Fibroblast of peridontal ligament (primary cell): ENCODE results near the gene MCM9.

Experiments
- DNase-seq: peaks from one replicate; pipeline ENCODE4 v3.0.0-alpha.2; 2010; ENCODE audit errors: extremely low read depth

MCM9 gene

DNA sequence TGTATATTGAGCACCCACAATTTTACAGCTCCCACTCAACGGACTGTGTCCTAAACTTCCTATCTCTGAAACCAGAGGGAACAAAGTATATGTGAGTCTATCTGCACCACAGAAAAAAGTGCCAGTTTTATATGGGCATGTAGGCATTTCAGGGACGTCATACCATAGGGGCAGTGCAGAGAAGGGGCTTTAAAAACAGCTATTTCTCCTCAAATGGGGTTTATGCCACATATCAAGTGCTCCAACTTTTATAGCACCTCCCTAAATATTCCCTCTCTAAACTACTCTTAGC, 69.9 kb downstream of the MCM9 start:
- no peak for DNase-seq

DNA sequence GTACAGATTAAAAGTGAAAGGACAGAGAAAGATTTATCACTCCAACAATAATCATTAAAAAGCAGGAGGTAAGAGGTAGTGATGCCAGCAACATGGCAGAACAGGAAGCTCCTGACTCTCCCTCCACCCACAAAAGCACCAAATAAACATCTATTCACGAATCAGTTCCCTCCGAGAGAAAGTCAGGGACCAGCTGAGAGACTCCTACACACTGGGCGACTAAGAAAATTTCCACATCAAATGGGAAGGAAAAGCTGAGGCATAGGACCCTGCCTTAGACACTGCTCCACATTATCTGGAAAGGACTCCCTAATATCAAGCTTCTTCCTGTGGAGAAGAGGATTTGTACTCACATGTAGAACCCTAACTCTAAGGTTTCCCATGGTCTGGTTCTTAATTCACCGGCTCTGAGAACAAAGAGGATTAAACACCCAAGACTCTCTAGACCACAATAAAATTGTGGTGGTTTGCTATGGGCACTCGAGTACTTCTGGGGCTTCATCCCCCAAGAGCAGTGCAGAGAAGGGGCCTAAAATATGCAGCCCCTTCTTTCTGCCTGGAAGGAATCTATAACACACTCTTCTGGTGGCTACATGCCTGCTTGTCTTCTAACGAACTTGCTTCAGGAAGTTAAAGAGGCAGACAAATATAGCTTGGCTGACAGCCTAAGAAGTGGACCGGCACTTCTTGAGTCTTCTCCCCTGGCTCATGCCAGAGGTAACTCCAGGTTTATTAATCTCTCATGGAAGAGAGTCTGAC, 70.4 kb downstream of the MCM9 start:
- DNase-seq, result peak; percentile 8

DNA sequence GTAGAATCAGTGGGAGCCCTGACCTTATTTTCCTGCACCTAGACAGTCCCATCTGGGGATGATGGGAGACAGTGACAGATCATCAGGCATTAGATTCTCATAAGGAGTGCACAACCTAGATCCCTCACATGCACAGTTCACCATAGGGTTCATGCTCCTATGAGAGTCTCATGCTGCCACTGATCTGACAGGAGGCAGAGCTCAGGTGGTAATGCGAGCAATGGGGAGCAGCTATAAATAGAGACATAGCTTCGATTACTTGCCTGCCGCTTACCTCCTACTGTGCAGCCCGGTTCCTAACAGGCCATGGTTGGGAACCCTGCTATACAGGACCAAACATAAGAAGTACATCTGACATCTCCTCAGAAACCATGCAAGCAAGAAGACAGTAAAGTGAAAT, 72.5 kb downstream of the MCM9 start:
- DNase-seq, result no peak

DNA sequence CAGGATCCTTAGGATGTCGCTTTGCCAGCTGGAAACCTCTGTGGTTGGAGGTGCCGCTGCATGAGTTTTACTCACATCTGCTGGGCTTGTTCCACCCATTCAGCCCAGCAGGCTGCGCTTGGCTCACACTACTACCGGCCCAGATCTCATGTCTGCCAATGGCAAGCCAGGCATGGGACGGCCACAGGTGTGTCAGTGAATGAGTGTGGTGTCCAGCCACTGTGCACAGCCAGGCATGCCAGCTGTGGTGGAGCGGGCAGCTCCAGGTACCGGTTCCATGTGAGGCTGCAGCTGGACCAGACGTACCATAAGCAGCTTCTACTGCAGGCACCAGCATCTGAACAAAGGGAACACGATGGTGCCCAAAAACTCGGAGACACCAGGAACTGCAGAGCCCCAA, 74.1 kb downstream of the MCM9 start:
- DNase-seq, result no peak

DNA sequence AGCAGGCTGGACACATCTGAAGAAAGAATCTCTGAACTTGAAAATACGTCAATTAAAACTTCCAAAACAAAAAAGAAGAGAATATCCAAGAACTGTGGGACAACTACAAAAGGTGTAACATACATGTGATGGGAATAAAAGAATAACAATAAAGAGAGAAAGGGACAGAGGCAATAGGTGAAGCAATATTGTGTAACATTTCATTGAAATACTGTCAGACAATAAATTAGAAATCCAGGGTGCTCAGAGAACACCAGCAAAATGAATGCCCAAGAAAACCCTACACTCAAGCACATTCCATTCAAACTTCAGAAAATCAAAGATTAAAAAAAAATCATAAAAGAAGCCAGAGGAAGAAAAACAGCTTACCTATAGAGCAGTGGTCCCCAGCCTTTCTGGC, 74.6 kb downstream of the MCM9 start:
- DNase-seq, result no peak

DNA sequence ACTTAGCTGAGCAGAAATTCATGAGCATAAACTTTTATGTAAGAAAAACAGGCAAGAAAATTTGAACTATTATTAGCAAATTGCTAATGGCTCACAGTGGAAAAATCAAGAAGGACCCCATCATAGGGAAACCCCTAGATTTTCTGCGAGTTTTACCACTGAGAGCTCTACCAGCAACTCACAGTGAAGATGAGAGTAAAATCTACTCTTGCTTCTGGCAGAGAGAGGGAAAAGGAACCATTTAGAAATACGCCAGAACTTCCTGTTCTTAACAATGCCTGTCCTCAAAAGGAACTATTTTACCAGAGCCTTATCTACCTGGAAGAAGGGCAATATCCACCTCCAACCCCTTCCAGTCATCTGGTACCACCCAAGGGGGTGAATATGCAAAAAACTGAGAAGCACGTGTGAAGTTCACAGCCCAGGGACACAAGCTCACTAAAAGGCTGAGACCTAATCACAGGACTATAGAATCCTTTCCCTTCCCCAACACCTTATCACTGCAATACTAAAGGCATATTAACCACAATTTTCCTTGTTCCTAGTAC, 75.4 kb downstream of the MCM9 start:
- DNase-seq, result no peak

DNA sequence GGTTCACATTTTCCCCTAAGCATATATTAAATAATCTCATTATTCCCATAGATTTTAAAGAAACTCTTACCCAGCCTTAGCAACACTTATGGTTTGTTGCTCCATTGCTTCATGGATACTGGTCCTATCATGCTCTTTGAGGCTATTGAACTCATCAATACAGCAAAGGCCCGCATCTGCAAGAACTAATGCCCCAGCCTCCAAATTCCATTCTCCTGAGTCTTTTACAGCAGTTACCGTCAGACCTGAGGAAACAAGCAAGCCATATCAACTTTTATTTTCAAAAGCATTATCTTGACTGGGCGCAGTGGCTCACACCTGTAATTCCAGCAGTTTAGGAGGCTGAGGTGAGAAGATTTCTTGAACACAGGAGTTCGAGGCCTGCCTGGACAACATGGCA, 78.7 kb downstream of the MCM9 start:
- no peak for DNase-seq

DNA sequence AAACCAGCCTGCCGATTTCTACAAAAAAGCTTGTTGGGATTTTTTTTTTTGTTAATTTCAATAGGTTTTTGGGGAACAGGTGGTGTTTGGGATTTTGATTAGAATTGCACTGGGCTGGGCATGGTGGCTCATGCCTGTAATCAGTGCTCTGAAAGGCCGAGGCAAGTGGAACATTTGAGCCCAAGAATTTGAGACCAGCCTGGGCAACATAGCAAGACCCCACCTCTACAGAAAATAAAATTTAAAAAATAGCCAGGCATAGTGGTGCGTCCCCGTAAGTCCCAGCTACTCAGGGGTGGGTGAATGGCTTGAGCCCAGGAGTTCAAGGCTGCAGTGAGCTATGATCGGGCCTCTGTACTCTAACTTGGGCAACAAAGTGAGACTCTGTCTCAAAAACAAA, 81.6 kb downstream of the MCM9 start:
- DNase-seq, result no peak

DNA sequence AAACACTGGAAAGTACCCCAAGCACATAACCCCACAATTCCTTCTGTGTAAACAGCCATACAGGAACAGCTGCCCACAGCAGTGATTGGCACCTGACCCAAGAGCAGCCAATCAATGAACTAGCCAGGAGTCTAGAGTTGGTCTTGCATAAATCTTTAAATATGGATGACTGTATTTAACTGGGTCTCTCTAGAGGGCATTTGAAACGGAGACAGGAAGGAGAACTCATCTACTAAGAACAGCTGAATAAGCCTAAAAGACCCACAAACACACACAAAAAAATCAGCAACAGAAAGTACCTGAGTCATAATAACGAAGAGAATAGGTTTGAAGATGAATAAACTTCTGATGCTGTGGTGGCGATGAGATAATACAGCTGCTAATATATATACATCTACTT, 90.0 kb downstream of the MCM9 start:
- no peak for DNase-seq

DNA sequence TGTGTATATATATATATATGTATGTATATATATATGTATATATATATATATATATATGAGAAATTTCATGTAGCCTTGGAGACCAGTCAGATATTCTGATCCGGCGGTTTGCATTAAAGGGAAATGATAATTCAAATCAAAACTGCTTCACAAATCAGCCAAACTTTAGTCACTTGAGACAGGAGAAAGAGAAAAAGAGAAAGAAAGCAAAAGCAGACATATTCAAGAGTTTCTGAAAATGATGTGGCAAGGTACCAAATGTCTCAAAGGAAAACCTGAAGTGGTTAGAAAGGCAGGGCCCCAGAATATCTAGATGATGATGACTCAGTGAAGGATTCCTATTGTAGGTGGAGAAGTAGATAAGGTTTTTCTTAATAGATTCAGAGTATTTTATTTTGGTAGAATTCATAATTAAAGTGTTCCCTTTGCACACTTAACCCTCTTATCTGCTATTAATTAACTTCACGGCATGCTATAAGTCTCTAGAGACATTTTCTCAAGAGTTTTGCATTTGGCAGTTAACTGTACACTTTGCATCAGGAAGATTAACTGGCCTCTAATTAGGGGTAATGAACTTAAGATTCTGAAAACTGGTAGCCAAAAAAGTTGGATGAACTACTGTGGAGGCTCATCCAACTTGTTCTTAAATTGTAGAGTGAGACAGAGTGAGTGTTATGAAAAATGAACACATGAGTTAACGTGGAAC, 91.1 kb downstream of the MCM9 start:
- peak; percentile 3 for DNase-seq

DNA sequence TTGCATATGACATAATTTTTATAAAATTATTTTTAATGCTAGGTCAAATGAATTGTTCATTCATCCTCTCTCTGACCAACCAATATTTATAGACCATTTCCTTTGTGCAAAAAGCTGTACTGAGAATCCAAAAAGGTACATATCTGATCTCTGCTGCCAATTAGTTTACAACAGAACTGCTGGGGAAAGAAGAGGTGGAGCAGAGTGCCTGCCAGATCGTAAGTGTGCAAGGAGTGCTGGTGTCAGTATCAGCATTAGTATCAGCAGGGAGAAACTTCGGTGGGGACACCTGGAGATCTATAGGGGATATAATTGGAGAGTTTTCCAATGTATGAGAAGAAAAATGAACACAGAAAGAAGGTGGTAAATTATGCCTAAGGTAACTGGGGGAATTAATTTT, 104.3 kb downstream of the MCM9 start:
- no peak for DNase-seq

DNA sequence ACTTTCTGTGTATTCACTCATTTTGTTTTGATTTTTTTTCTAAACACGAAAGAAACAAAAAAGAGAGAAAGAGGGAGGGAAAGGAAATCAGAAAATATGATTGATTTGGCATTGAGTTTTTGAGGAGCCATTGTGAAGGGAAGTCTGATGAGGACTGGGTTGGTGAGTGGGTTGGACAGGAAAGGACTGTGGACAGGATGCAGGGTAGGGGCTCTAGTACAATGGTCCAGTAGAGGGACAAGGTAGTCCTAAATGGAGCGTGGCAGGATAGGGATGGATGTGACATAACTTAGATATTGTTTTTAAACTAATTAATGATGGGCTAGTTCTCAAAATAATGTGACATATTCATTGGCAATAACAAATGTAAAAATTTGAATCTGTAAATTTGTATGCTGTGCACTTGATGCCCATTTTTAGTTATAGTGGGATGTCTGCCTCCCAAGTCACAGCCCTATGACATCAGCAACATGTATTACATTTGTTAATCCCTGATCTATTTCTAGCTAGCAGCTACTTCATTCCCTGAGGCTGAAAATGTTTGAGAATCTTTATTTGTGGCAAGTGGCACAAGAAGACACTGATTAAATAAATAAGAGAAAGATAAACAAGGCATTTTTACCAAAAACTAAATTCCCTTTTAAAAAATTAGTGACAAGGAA, 105.0 kb downstream of the MCM9 start:
- DNase-seq, result no peak

DNA sequence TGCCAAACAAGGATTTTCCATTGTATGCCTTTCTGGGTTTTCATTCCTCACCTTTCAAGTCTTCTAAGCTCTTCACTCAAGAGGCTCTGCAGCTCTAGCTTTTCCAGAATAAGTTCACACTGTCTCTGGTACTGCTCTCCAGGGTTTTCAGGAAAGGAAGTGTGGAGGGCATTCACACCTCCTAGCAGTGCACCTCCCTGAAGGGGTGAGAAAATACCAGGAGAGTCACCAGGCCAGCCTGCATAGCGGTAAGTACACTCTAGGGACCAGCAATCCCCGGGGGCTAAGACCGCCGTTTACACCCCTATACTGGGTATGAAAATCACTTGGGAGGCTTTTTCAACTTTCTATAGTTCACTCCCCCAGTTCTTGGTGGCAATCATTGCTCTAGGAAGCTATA, 108.9 kb downstream of the MCM9 start:
- DNase-seq, result no peak

DNA sequence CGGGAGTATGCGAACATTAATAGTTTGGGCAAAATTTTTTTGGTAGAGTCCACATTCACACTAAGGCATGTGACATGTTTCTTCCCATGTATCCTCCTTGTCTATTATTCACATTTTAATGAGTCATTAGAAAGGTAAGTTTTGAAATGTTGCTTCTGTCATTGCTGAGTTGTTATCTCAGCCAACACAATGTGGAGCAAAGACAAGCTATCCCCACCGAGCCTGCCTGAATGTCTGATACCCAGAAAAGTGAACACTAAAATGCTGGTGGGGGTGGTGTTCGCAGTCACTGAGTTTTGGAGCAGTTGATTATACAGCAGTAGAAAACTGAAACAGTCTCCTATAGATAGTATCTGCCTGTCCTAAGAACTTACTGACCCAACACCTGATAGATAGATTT, 109.3 kb downstream of the MCM9 start:
- no peak for DNase-seq

DNA sequence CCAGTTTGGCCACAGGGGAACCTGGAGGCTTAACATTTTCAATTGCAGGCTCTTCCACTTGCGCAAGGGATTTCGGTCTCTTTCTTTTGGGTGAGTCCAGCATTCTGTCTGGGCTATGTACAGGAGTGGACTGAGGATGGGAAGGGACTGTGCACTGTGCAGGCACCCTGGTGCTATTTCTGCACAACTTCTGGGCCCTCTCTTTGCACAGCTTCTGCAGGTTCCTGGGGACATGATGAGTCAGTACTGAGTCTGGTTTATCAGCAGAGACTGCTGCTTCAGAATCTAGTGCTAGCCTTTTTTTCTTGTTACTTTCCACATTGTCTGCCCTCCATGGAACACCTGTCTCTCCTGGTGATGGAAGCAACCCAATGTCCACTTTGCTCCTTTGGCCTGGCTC, 119.5 kb downstream of the MCM9 start:
- DNase-seq, result no peak

DNA sequence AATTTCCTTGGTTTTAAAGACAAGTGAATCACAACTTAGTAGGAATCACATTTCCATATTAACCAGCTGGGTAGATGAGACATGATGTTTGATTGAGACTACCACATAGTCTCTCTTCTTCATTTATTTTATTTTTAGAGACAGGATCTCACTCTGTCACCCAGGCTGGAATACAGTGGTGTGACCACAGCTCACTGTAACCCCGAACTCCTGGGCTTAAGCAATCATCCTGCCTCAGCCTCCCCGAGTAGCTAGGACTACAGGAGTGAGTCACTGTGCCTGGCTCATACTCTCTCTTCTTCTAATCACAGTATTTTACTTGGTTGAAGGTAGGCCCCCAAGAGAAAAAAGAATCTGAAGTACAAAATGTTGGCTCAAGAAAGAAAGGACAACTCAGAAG, 121.2 kb downstream of the MCM9 start:
- DNase-seq, result peak; percentile 37

DNA sequence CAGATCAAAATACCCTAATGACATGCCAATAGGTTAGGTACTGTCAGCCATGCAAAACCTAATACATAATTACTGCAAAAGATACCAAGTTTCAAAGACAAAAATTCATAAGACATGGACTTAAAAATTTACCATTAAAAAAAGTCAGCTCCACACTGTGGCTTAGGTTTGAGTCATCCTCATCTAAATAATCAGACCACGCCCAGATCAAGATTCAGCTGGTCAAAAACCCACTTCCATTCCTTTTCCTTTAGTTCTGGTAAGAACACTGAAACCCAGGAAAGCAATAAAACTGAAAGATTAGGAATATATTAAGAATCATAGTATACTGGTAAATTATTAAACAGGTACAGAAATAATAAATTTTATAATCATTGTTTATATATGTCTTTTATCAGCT, 122.0 kb downstream of the MCM9 start:
- DNase-seq, result peak; percentile 57

DNA sequence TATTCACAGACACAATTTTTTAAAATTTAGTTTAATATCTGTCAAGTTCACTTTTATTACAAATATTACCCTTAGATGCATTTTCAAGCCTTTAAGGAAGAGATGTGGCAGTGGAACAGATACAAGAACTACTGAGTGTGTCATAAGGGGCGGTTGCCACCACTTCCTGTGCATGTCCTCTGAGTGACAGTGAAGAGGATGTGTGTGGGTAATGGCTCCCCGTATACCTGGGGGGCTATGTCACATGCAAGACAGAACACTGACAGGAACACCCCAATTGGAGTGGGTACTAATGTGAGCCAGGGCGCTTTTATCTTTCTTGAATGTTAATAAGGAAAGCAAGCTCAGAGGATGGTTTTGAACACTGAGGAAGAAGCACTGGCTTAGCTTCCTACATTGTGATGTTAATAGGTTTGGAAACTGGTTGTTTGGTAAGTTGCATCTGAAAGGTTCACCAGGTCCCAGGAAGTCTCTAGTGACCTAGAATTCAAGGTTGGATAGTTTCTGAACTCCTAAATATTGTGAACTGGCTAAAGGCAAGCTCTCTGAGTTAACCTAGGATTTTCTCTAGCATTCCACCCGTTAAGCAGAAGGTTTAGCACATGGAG, 124.4 kb downstream of the MCM9 start:
- DNase-seq, result no peak

DNA sequence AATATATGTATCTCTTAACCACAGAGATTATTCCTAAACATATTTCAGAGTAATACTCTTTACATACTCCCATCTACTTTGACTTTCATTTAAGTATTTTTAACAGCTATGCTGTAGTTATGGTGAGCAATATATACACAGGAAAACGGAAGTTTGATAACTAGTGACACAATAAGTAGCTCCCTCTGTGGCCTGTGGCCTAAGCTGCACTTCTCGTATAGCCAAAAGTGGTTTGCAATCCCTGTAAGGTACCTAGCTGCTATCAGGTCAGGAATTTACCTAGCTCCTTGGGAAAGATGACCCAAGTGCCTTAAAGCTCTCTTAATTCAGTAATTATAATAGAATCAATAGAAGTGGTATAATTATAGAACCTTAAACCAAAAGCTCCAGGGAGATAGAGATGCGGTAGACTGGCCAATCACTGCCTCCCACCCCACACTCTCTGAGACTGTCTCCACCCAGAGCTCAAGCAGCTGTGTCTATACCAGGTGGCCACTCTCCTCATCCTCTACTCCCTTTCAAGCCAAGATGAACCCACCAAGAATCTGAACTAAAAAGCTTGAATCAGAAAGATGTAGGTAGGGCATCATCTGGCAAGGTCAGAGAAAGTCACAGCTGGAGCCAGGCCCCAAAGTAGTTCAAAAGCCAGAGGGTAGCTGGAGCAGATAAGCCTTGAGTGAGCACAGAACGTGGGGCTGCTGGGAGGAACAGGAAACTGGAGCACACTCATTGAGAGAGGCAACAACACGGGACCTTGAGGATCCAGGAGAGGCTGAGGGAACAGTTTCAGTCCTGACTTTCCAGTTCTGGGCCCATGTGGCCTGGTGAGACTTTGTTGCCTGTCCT, 125.9 kb downstream of the MCM9 start:
- DNase-seq, result no peak

DNA sequence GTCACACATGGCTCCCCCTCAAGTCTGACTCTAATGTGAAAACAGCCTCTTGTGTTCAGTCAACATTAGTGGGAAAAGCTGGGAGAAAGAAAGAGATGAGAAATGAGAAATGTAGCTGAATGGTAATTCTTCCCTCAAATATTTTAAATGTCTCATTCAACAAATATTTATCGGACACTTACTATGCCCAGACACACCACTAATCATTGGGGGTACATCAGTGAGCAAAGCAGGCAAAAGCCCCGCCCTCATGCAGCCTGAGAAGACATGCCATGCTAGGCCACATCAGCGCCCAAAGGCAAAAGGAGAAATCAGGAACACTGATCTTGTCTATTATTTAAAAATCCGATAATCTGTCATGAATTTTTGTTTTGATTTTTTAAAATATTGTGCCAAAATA, 130.9 kb downstream of the MCM9 start:
- DNase-seq, result no peak

DNA sequence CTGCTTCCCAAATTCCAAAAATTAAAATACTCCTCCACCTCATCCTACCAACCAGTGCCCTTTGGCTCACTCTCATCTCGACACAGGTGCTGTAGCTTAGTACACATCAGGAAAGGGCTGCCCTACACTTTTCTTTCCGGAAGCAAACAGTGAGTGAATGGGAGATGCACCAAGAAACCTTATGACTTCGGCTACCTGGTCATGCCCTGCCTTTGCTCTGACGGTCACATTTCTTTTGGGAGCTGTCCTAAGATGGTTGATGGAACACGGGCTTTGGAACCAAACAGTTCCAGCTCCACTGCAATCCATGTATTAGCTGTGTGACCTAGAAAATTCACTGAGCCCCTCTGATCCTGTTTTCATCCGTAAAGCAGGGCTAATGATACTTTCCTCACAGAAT, 133.7 kb downstream of the MCM9 start:
- DNase-seq, result no peak
